ENCODE results near the gene UBE2E2. TPM values are rescaled to one million over a fixed set of nuclear protein-coding genes. Genes with fewer than 3 reads are reported as not detected.

UBE2E2 gene
- polyA plus RNA-seq, 1 donor (not counting 4 experiments of a cell fraction or from before 2014, with no cell fraction given), result 63.2 TPM

DNA sequence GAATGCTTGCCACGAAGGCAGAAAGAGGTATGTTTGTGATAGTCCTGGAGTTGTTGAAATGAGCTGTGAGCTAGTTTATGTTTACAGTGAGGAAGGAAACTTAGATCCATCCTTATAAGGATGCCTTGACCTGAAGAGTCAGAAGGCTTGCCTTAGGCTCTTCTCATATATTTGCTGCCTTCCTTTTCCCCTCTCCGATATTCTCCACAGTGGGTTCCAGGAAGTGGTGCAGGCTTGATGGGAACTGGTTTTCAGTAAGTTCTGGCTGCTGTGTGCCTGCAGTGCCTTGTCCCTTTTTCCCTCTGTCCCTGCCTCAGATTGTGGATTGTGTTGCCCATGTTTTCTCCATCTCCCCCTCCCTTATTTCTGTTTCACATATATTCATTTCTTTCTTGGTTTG is 315.3 kb downstream of the UBE2E2 start:
- H2AFZ ChIP-seq (ENCODE audit: control insufficient read depth, low read length), result no peak overlapping the region
- H3K9me1 ChIP-seq (ENCODE audit: control insufficient read depth, extremely low read depth, insufficient read depth, low read length), result no peaks in the 10 kb centered on the region
- FAIRE-seq (peak; percentile 34), DNase-seq (ENCODE audit: low read depth, low spot score) (no peak)
- TF ChIP-seq EZH2 (IDR thresholded peaks at IDR 0.05; ENCODE audit: low read length), result no peak
- TF ChIP-seq, protein P1, sequence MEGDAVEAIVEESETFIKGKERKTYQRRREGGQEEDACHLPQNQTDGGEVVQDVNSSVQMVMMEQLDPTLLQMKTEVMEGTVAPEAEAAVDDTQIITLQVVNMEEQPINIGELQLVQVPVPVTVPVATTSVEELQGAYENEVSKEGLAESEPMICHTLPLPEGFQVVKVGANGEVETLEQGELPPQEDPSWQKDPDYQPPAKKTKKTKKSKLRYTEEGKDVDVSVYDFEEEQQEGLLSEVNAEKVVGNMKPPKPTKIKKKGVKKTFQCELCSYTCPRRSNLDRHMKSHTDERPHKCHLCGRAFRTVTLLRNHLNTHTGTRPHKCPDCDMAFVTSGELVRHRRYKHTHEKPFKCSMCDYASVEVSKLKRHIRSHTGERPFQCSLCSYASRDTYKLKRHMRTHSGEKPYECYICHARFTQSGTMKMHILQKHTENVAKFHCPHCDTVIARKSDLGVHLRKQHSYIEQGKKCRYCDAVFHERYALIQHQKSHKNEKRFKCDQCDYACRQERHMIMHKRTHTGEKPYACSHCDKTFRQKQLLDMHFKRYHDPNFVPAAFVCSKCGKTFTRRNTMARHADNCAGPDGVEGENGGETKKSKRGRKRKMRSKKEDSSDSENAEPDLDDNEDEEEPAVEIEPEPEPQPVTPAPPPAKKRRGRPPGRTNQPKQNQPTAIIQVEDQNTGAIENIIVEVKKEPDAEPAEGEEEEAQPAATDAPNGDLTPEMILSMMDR (optimal IDR thresholded peaks at IDR 0.05 in 1 of 3, IDR thresholded peaks at IDR 0.05 in 1 of 3, conservative IDR thresholded peaks at IDR 0.05 in 1 of 3; ENCODE audit: extremely low read depth in 1 of 3, insufficient read depth in 2 of 3, low read length in 3 of 3), result no peak
- no peak overlapping the region for H3K27ac ChIP-seq (ENCODE audit: control insufficient read depth, insufficient read depth, low read length)
- no peaks in the 10 kb centered on the region for H3K36me3 ChIP-seq (ENCODE audit: control insufficient read depth in 2 of 2, extremely low read depth in 1 of 2, insufficient read depth in 2 of 2, low read length in 2 of 2)
- H3K9ac ChIP-seq (ENCODE audit: control insufficient read depth, extremely low read depth, insufficient read depth, low read length), result no peak overlapping the region
- H3K4me1 ChIP-seq (ENCODE audit: control insufficient read depth, extremely low read depth, insufficient read depth, low read length), result no peaks in the 10 kb centered on the region
- no peaks in the 10 kb centered on the region for H3K79me2 ChIP-seq (ENCODE audit: control insufficient read depth, insufficient read depth, low read length)
- H3K27me3 ChIP-seq (ENCODE audit: control insufficient read depth, extremely low read depth, insufficient read depth, low read length), result no peaks in the 10 kb centered on the region
- no peaks in the 10 kb centered on the region for H4K20me1 ChIP-seq (ENCODE audit: control insufficient read depth, extremely low read depth, insufficient read depth, low read length)
- H3K9me3 ChIP-seq (ENCODE audit: control insufficient read depth, low read depth, low read length), result no peaks in the 10 kb centered on the region
- H3K4me3 ChIP-seq (ENCODE audit: control insufficient read depth in 2 of 3, extremely low read depth in 1 of 3, insufficient read depth in 2 of 3, low read depth in 1 of 3, low read length in 3 of 3), result no peak overlapping the region
- dilution Hi-C loops (cut with MboI; ENCODE audit: extremely low pct_ligation_motif_present, low sequenced_read_pairs), result no loop called here
- H3K4me2 ChIP-seq (ENCODE audit: control insufficient read depth, extremely low read depth, insufficient read depth, low read depth, low read length), result no peak overlapping the region

DNA sequence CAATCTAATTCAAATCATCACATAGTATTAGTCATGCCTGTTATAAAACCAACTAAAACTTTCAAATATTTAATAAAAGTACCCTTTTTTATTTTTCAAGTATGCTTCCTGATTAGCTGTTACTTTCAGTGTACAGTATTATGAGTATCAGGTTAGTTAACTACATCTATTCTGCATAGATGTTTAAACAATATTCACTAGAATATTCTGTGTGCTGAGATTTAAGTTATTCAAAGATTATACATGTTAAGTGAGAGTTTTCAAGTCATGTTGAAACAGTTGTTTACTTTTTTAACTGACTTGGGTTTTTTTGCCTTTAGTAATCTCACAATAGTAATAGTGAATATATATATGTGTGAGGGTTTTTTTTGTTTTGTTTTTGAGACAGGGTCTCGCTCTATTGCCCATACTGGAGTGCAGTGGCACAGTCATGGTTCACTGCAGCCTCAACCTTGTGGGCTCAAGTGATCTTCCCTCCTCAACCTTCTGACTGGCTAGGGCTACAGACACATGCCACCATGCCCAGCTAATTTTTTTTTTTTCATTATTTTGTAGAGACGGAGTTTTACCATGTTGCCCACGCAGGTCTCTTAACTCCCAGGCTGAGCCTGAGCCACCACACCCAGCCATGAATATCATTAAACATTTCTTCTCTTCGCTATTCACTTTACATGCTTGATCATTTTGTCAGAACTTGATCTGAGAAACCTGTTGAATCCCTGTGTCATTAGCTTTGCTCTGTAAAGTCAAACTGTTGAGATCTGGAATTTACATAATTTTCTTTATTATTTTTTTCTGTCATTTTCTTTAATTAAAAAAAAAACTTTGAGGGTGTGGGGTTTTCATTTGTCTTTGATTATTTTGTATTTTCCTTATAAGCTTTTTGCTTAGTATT is 316.4 kb downstream of the UBE2E2 start:
- H3K36me3 ChIP-seq (ENCODE audit: control insufficient read depth in 2 of 2, extremely low read depth in 1 of 2, insufficient read depth in 2 of 2, low read length in 2 of 2), result no peaks in the 10 kb centered on the region
- TF ChIP-seq, protein P1 (optimal IDR thresholded peaks at IDR 0.05 in 1 of 3, IDR thresholded peaks at IDR 0.05 in 1 of 3, conservative IDR thresholded peaks at IDR 0.05 in 1 of 3; ENCODE audit: extremely low read depth in 1 of 3, insufficient read depth in 2 of 3, low read length in 3 of 3), result no peak
- TF ChIP-seq EZH2 (IDR thresholded peaks at IDR 0.05; ENCODE audit: low read length), result no peak
- no peak overlapping the region for H3K4me3 ChIP-seq (ENCODE audit: control insufficient read depth in 2 of 3, extremely low read depth in 1 of 3, insufficient read depth in 2 of 3, low read depth in 1 of 3, low read length in 3 of 3)
- no peaks in the 10 kb centered on the region for H3K9me1 ChIP-seq (ENCODE audit: control insufficient read depth, extremely low read depth, insufficient read depth, low read length)
- no peak overlapping the region for H3K27ac ChIP-seq (ENCODE audit: control insufficient read depth, insufficient read depth, low read length)
- no peaks in the 10 kb centered on the region for H3K79me2 ChIP-seq (ENCODE audit: control insufficient read depth, insufficient read depth, low read length)
- H3K9ac ChIP-seq (ENCODE audit: control insufficient read depth, extremely low read depth, insufficient read depth, low read length), result no peak overlapping the region
- H4K20me1 ChIP-seq (ENCODE audit: control insufficient read depth, extremely low read depth, insufficient read depth, low read length), result no peaks in the 10 kb centered on the region
- H3K27me3 ChIP-seq (ENCODE audit: control insufficient read depth, extremely low read depth, insufficient read depth, low read length), result no peaks in the 10 kb centered on the region
- no peaks in the 10 kb centered on the region for H3K4me1 ChIP-seq (ENCODE audit: control insufficient read depth, extremely low read depth, insufficient read depth, low read length)
- FAIRE-seq (no peak), DNase-seq (ENCODE audit: low read depth, low spot score) (no peak)
- H2AFZ ChIP-seq (ENCODE audit: control insufficient read depth, low read length), result no peak overlapping the region
- no peaks in the 10 kb centered on the region for H3K9me3 ChIP-seq (ENCODE audit: control insufficient read depth, low read depth, low read length)
- dilution Hi-C loops (cut with MboI; ENCODE audit: extremely low pct_ligation_motif_present, low sequenced_read_pairs), result no loop called here
- no peak overlapping the region for H3K4me2 ChIP-seq (ENCODE audit: control insufficient read depth, extremely low read depth, insufficient read depth, low read depth, low read length)

Data from keratinocyte (primary cell).